Glutamatergic neuron (in vitro differentiated cells): Measurements from ENCODE around the gene STARD13. TPM values are rescaled to one million over a fixed set of nuclear protein-coding genes. Genes with fewer than 3 reads are reported as not detected.

Source experiments
- DNase-seq: peaks from one replicate; pipeline ENCODE4 v3.0.0; 2022
- H3K27ac Mint-ChIP-seq: one replicate; pipeline ENCODE4 v1.8.0; 2020; ENCODE audit warnings: mild to moderate bottlenecking, mixed read lengths, inconsistent platforms; ENCODE audit not compliant: unreplicated experiment
- H3K27me3 Mint-ChIP-seq: one replicate; pipeline ENCODE4 v1.8.0; 2020; ENCODE audit warnings: mild to moderate bottlenecking, moderate library complexity, mixed read lengths, inconsistent platforms; ENCODE audit not compliant: unreplicated experiment
- H3K36me3 Mint-ChIP-seq: one replicate; pipeline ENCODE4 v1.8.0; 2020; ENCODE audit warnings: mild to moderate bottlenecking, mixed read lengths, inconsistent platforms; ENCODE audit not compliant: unreplicated experiment
- H3K4me1 Mint-ChIP-seq: one replicate; pipeline ENCODE4 v1.8.0; 2020; ENCODE audit warnings: mild to moderate bottlenecking, low read depth, mixed read lengths, inconsistent platforms; ENCODE audit not compliant: unreplicated experiment
- H3K4me3 Mint-ChIP-seq: one replicate; pipeline ENCODE4 v1.8.0; 2020; ENCODE audit warnings: mild to moderate bottlenecking, mixed read lengths, inconsistent platforms; ENCODE audit not compliant: unreplicated experiment
- H3K9me3 Mint-ChIP-seq: one replicate; pipeline ENCODE4 v1.8.0; 2020; ENCODE audit warnings: mild to moderate bottlenecking, moderate library complexity, mixed read lengths, inconsistent platforms; ENCODE audit not compliant: unreplicated experiment
- CTCF ChIP-seq: fragments of 200-600 bp; sonication (generic); IDR thresholded peaks from one replicate; pipeline ENCODE4 v1.5.0; 2021; ENCODE audit not compliant: partially characterized antibody, unreplicated experiment
- total RNA-seq: library from RNA; stranded (reverse); fragmentation: NEBNext Ultra II Directional; extraction: Animal tissue kit (Norgen Biotek cat#: 25700); gene quantifications from one replicate; pipeline ENCODE4 v1.2.1, GENCODE V29; 2021; ENCODE audit not compliant: unreplicated experiment

STARD13 gene
- total RNA-seq, 1 donor from 2014 or later: 36.4 TPM

GRCh38 chr13:33204130-33204927 lies 81.2 kb downstream of the STARD13 start:
- no peak for TF ChIP-seq CTCF
- Mint-ChIP-seq H3K36me3 (peaks cover 7% of the 10 kb centered on the region), H3K27me3 (peaks cover 7% of the 10 kb centered on the region), H3K4me1 (peaks cover 59% of the 10 kb centered on the region), H3K9me3 (peaks cover 14% of the 10 kb centered on the region), H3K4me3 (peak overlapping the region; percentile 99), H3K27ac (peak overlapping the region; percentile 100)
- DNase-seq: no peak

GRCh38 chr13:33202644-33203169 lies 82.8 kb downstream of the STARD13 start:
- Mint-ChIP-seq H3K9me3 (peaks cover 6% of the 10 kb centered on the region), H3K27me3 (peaks cover 9% of the 10 kb centered on the region), H3K36me3 (peaks cover 7% of the 10 kb centered on the region), H3K4me3 (peak overlapping the region; percentile 79), H3K27ac (no peak overlapping the region), H3K4me1 (peaks cover 51% of the 10 kb centered on the region)
- DNase-seq: no peak
- TF ChIP-seq CTCF: no peak

GRCh38 chr13:33201659-33202058 lies 83.9 kb downstream of the STARD13 start:
- no peak for TF ChIP-seq CTCF
- H3K4me3 Mint-ChIP-seq: no peak overlapping the region
- peaks cover 44% of the 10 kb centered on the region for H3K4me1 Mint-ChIP-seq
- no peak overlapping the region for H3K27ac Mint-ChIP-seq
- peaks cover 7% of the 10 kb centered on the region for H3K36me3 Mint-ChIP-seq
- H3K9me3 Mint-ChIP-seq: peaks cover 6% of the 10 kb centered on the region
- H3K27me3 Mint-ChIP-seq: peaks cover 9% of the 10 kb centered on the region
- no peak for DNase-seq

DNA sequence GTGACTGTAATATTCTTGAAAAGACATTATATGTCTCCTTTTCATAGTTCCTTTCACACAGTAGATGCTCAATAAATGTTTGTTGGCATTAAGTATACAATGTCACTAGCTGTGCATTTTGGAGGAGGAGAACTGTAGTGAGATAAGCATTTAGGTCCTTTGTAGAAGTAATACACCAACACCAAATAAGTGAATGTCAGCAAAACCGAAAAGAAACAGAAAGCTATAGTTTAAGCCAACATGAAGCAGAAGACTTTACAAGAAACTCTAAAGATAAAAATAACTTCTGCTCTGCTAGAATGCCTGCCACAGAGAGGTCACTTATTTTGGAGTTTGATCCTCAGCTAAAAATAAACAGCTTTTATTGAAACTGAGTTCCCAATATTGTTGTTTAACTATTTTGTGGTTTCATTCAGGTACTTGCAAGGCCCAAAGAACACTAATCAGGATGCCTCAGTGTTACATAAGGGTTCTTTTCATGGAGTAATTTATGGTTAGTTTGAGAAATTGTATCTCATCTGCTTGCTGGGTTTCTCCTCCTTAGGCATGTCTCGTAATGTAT lies 86.2 kb downstream of the STARD13 start:
- TF ChIP-seq CTCF: no peak
- peaks cover 42% of the 10 kb centered on the region for H3K4me1 Mint-ChIP-seq

GRCh38 chr13:33197541-33197971 lies 88.0 kb downstream of the STARD13 start:
- H3K27me3 Mint-ChIP-seq: peaks cover 2% of the 10 kb centered on the region
- no peaks in the 10 kb centered on the region for H3K9me3 Mint-ChIP-seq
- no peak overlapping the region for H3K4me3 Mint-ChIP-seq
- DNase-seq: no peak
- peak overlapping the region; percentile 3 for H3K27ac Mint-ChIP-seq
- H3K36me3 Mint-ChIP-seq: peaks cover 5% of the 10 kb centered on the region
- TF ChIP-seq CTCF: no peak
- H3K4me1 Mint-ChIP-seq: peaks cover 41% of the 10 kb centered on the region

More for the DNA sequence above, 86.2 kb downstream of the STARD13 start:
- no peak overlapping the region for H3K27ac Mint-ChIP-seq
- DNase-seq: no peak
- no peaks in the 10 kb centered on the region for H3K9me3 Mint-ChIP-seq
- H3K27me3 Mint-ChIP-seq: peaks cover 2% of the 10 kb centered on the region
- peaks cover 7% of the 10 kb centered on the region for H3K36me3 Mint-ChIP-seq
- no peak overlapping the region for H3K4me3 Mint-ChIP-seq
